OCI-LY7 (cell line): ENCODE results near the gene CCDC127. TPM values are rescaled to one million over a fixed set of nuclear protein-coding genes. Genes with fewer than 3 reads are reported as not detected.

Experiments used
- BruUV-seq: library from RNA; stranded (reverse); fragments of 400-500 nt; replicated peaks from 2 replicates; lab custom pipeline; 2021; lab: Mats Ljungman, UMichigan
- CTCF ChIA-PET: fragments of 300-600 bp; sonication (Branson Sonifier 250); formaldehyde crosslinking; loops from one replicate; lab custom pipeline; 2022; ENCODE audit warnings: antibody characterized with exemption; ENCODE audit not compliant: unreplicated experiment; lab: Charles Lee
- POLR2A ChIA-PET: fragments of 300-600 bp; sonication (Branson Sonifier 250); formaldehyde crosslinking; loops from one replicate; lab custom pipeline; 2022; ENCODE audit warnings: antibody characterized with exemption; lab: Charles Lee
- DNase-seq: peaks from one replicate; pipeline ENCODE4 v3.0.0-alpha.2; 2015; ENCODE audit warnings: low spot score
- H2AFZ ChIP-seq: fragments of 200-600 bp; sonication (generic), shearing (Covaris generic); 2 replicates; pipeline ENCODE4 v1.6.1; 2014; ENCODE audit warnings: mild to moderate bottlenecking, antibody characterized with exemption, low read length, moderate library complexity
- H3K27ac ChIP-seq: fragments of 200-600 bp; sonication (generic); 2 replicates; pipeline ENCODE4 v1.5.1; 2014; ENCODE audit warnings: mixed run types, low read depth, mild to moderate bottlenecking, moderate library complexity, low read length, inconsistent platforms; ENCODE audit not compliant: poor library complexity, severe bottlenecking
- H3K36me3 ChIP-seq: fragments of 200-600 bp; sonication (generic); 2 replicates; pipeline ENCODE4 v1.6.1; 2014; ENCODE audit warnings: mild to moderate bottlenecking, antibody characterized with exemption, low read length, moderate library complexity, mixed read lengths; ENCODE audit not compliant: insufficient read depth
- H3K4me1 ChIP-seq: fragments of 200-600 bp; sonication (generic); 2 replicates; pipeline ENCODE4 v1.5.1; 2014; ENCODE audit warnings: mild to moderate bottlenecking, low read length; ENCODE audit not compliant: insufficient read depth, poor library complexity, severe bottlenecking
- H3K4me2 ChIP-seq: fragments of 200-600 bp; sonication (generic); 2 replicates; pipeline ENCODE4 v1.6.1; 2014; ENCODE audit warnings: mild to moderate bottlenecking, low read length
- H3K4me3 ChIP-seq: fragments of 200-600 bp; sonication (generic); 2 replicates; pipeline ENCODE4 v1.5.1; 2014; ENCODE audit warnings: mild to moderate bottlenecking, low read depth, low read length; ENCODE audit not compliant: poor library complexity, severe bottlenecking
- H3K79me2 ChIP-seq: fragments of 200-600 bp; sonication (generic); 2 replicates; pipeline ENCODE4 v1.6.1; 2016; ENCODE audit warnings: low read depth, mild to moderate bottlenecking, low read length, moderate library complexity, mixed read lengths; ENCODE audit not compliant: insufficient read depth
- H3K9me2 ChIP-seq: fragments of 200-600 bp; sonication (generic); 2 replicates; pipeline ENCODE4 v1.6.1; 2016; ENCODE audit warnings: mild to moderate bottlenecking, low read length, mixed read lengths; ENCODE audit not compliant: insufficient read depth
- H3K9me3 ChIP-seq: fragments of 200-600 bp; sonication (generic); 2 replicates; pipeline ENCODE4 v1.6.1; 2014; ENCODE audit warnings: mild to moderate bottlenecking, mixed run types, low read length, mixed read lengths
- H4K20me1 ChIP-seq: fragments of 200-600 bp; sonication (generic); 2 replicates; pipeline ENCODE4 v1.6.1; 2014; ENCODE audit warnings: mild to moderate bottlenecking, antibody characterized with exemption, low read length, moderate library complexity, mixed read lengths; ENCODE audit not compliant: insufficient read depth
- CTCF ChIP-seq: fragments of 200-600 bp; sonication (generic); conservative IDR thresholded peaks from 2 replicates; pipeline ENCODE4 v1.5.1; 2014; ENCODE audit warnings: mild to moderate bottlenecking, antibody characterized with exemption, low read length, moderate library complexity, mixed read lengths
- EZH2phosphoT487 ChIP-seq: fragments of 200-600 bp; sonication (generic); IDR thresholded peaks from 2 replicates; pipeline ENCODE4 v1.6.1; 2018; ENCODE audit warnings: low read depth, borderline replicate concordance, mild to moderate bottlenecking, mixed run types, antibody characterized with exemption, low read length, moderate library complexity, mixed read lengths
- intact Hi-C: fragments of 100-400 bp; cut with micrococcal nuclease; formaldehyde crosslinking; loops from one replicate; pipeline ENCODE4 v1.10.0; 2022; ENCODE audit not compliant: unreplicated experiment
- total RNA-seq, 2 experiments: library from RNA; depleted of rRNA in 1 of 2; stranded (reverse); fragments of >200 nt in 1 of 2; shearing (Covaris generic) in 1 of 2; gene quantifications; 2 replicates each; pipeline ENCODE4 v1.2.3, GENCODE V29; 2014 to 2022

Gene CCDC127
- total RNA-seq, 2 experiments from 2014 or later: 10.8 to 12.4 TPM

- H3K36me3 ChIP-seq: no peaks in the 10 kb centered on the region
- H2AFZ ChIP-seq: no peak overlapping the region
- H3K9me2 ChIP-seq: no peaks in the 10 kb centered on the region
- H3K27ac ChIP-seq: no peak overlapping the region
- no peaks in the 10 kb centered on the region for H4K20me1 ChIP-seq
- ChIA-PET POLR2A (no interaction called here), CTCF (no interaction called here)
- BruUV-seq: no TSS peak
- TF ChIP-seq CTCF: no peak
- TF ChIP-seq EZH2phosphoT487: no peak
- no peaks in the 10 kb centered on the region for H3K9me3 ChIP-seq
- no peak overlapping the region for H3K4me2 ChIP-seq
- intact Hi-C loops: no loop called here
- DNase-seq: no peak
- H3K4me1 ChIP-seq: no peaks in the 10 kb centered on the region
- H3K4me3 ChIP-seq: no peak overlapping the region
- H3K79me2 ChIP-seq: no peaks in the 10 kb centered on the region
Measured at GRCh38 chr5:156411-157072, 61.4 kb downstream of the CCDC127 start.

GRCh38 chr5:155651-156410, 62.1 kb downstream of the CCDC127 start:
- Histone ChIP-seq H4K20me1 (no peaks in the 10 kb centered on the region), H3K9me2 (no peaks in the 10 kb centered on the region), H3K4me2 (no peak overlapping the region), H3K4me3 (no peak overlapping the region), H2AFZ (no peak overlapping the region), H3K27ac (no peak overlapping the region), H3K4me1 (no peaks in the 10 kb centered on the region), H3K79me2 (no peaks in the 10 kb centered on the region), H3K36me3 (no peaks in the 10 kb centered on the region), H3K9me3 (no peaks in the 10 kb centered on the region)
- no peak for DNase-seq
- intact Hi-C loops: no loop called here
- no peak for TF ChIP-seq EZH2phosphoT487
- TF ChIP-seq CTCF: no peak
- POLR2A ChIA-PET: no interaction called here
- CTCF ChIA-PET: no interaction called here
- BruUV-seq: no TSS peak

DNA sequence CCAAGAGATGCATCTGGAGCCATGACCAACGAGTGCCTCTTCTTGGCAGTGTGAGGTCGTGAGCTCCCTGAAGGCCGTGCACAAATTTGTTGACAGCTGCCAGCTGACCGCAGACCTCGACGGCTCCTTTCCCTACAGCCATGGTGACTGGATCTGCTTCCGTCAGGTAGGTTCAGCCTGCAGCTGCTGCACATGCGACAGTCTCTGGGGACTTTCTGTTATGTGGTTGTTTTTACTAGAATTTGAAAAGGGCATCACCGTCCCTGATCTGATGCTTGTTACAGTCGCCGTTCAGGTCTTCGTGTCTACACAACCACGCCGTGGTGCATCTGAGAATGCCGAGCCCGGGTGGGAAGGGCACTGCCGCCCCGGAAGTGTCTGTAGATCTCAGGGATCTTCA, 63.1 kb downstream of the CCDC127 start:
- H3K9me3 ChIP-seq: no peaks in the 10 kb centered on the region
- no peak overlapping the region for H2AFZ ChIP-seq
- H3K79me2 ChIP-seq: no peaks in the 10 kb centered on the region
- H3K4me3 ChIP-seq: no peak overlapping the region
- no peak overlapping the region for H3K27ac ChIP-seq
- H3K4me2 ChIP-seq: no peak overlapping the region
- intact Hi-C loops: no loop called here
- CTCF ChIA-PET: no interaction called here
- no peaks in the 10 kb centered on the region for H3K4me1 ChIP-seq
- TF ChIP-seq EZH2phosphoT487 (no peak), CTCF (no peak)
- no peaks in the 10 kb centered on the region for H3K36me3 ChIP-seq
- H3K9me2 ChIP-seq: no peaks in the 10 kb centered on the region
- POLR2A ChIA-PET: no interaction called here
- no TSS peak for BruUV-seq
- H4K20me1 ChIP-seq: no peaks in the 10 kb centered on the region
- DNase-seq: no peak
